Parathyroid adenoma (tissue), 2 donors: ENCODE measurements around the gene LTB4R2.
A peak's percentile ranks its signal among the peaks of the same experiment; 100 is the strongest.

Experiments used
- H2AFZ ChIP-seq: fragments of 300-600 bp; sonication (generic); one replicate; pipeline ENCODE4 v1.7.0; 2017; ENCODE audit warnings: antibody characterized with exemption, mild to moderate bottlenecking
- H3K27ac ChIP-seq: fragments of 300-600 bp; sonication (generic); one replicate; pipeline ENCODE4 v1.7.0; 2017
- H3K27me3 ChIP-seq: fragments of 300-600 bp; sonication (generic); one replicate; pipeline ENCODE4 v1.7.0; 2017; ENCODE audit warnings: low read length; ENCODE audit not compliant: control insufficient read depth, insufficient read depth
- H3K36me3 ChIP-seq: fragments of 300-600 bp; sonication (generic); one replicate; pipeline ENCODE4 v1.7.0; 2017; ENCODE audit warnings: low read length; ENCODE audit not compliant: control insufficient read depth, insufficient read depth
- H3K4me1 ChIP-seq: fragments of 300-600 bp; sonication (generic); one replicate; pipeline ENCODE4 v1.7.0; 2017; ENCODE audit warnings: control low read depth
- H3K4me2 ChIP-seq: fragments of 300-600 bp; sonication (generic); one replicate; pipeline ENCODE4 v1.7.0; 2017; ENCODE audit warnings: low read length
- H3K4me3 ChIP-seq: fragments of 300-600 bp; sonication (generic); one replicate; pipeline ENCODE4 v1.7.0; 2017; ENCODE audit warnings: low read depth, low read length
- H3K79me2 ChIP-seq: fragments of 300-600 bp; sonication (generic); one replicate; pipeline ENCODE4 v1.7.0; 2017; ENCODE audit warnings: control low read depth
- H3K9ac ChIP-seq: fragments of 300-600 bp; sonication (generic); one replicate; pipeline ENCODE4 v1.7.0; 2017; ENCODE audit warnings: mild to moderate bottlenecking
- H3K9me3 ChIP-seq: fragments of 300-600 bp; sonication (generic); one replicate; pipeline ENCODE4 v1.7.0; 2017; ENCODE audit warnings: low read length; ENCODE audit not compliant: control insufficient read depth
- CTCF ChIP-seq: fragments of 300-600 bp; sonication (generic); IDR thresholded peaks from one replicate; pipeline ENCODE4 v1.7.0; 2017; ENCODE audit warnings: antibody characterized with exemption, mild to moderate bottlenecking
- donor health status: primary hyperparathyroidism.

The LTB4R2 gene

GRCh38 chr14:24337144-24337823 lies 27.3 kb downstream of the LTB4R2 start:
- no peaks in the 10 kb centered on the region for H3K27me3 ChIP-seq
- H3K27ac ChIP-seq, result no peak overlapping the region
- no peak overlapping the region for H3K4me2 ChIP-seq
- peaks cover 8% of the 10 kb centered on the region for H3K4me1 ChIP-seq
- H3K9ac ChIP-seq, result no peak overlapping the region
- H3K4me3 ChIP-seq, result no peak overlapping the region
- no peaks in the 10 kb centered on the region for H3K9me3 ChIP-seq
- H3K36me3 ChIP-seq, result no peaks in the 10 kb centered on the region
- H3K79me2 ChIP-seq, result no peaks in the 10 kb centered on the region
- no peak overlapping the region for H2AFZ ChIP-seq
- TF ChIP-seq CTCF, result no peak

- Histone ChIP-seq H3K36me3 (no peaks in the 10 kb centered on the region), H3K27ac (no peak overlapping the region), H3K4me2 (no peak overlapping the region), H3K79me2 (no peaks in the 10 kb centered on the region), H3K9me3 (no peaks in the 10 kb centered on the region), H3K27me3 (no peaks in the 10 kb centered on the region), H3K9ac (no peak overlapping the region), H3K4me1 (peaks cover 3% of the 10 kb centered on the region), H2AFZ (no peak overlapping the region), H3K4me3 (no peak overlapping the region)
- TF ChIP-seq CTCF, result no peak
These were observed 27.9 kb downstream of the LTB4R2 start for GRCh38 chr14:24337824-24338175.

- H3K27me3 ChIP-seq, result no peaks in the 10 kb centered on the region
- no peak overlapping the region for H2AFZ ChIP-seq
- H3K79me2 ChIP-seq, result no peaks in the 10 kb centered on the region
- H3K4me1 ChIP-seq, result peaks cover 3% of the 10 kb centered on the region
- TF ChIP-seq CTCF, result no peak
- no peaks in the 10 kb centered on the region for H3K36me3 ChIP-seq
- no peak overlapping the region for H3K4me3 ChIP-seq
- H3K4me2 ChIP-seq, result peak overlapping the region; percentile 42
- no peak overlapping the region for H3K9ac ChIP-seq
- H3K9me3 ChIP-seq, result no peaks in the 10 kb centered on the region
- no peak overlapping the region for H3K27ac ChIP-seq
These were observed 28.9 kb downstream of the LTB4R2 start for GRCh38 chr14:24338843-24339242.

- Histone ChIP-seq H3K9me3 (no peaks in the 10 kb centered on the region), H2AFZ (peak within 1 kb of the TSS; percentile 70), H3K36me3 (no peaks in the 10 kb centered on the region), H3K4me1 (peaks cover 2% of the 10 kb centered on the region), H3K4me2 (peak within 1 kb of the TSS; percentile 42), H3K27me3 (no peaks in the 10 kb centered on the region), H3K9ac (no peak within 1 kb of the TSS), H3K79me2 (no peaks in the 10 kb centered on the region), H3K27ac (peak within 1 kb of the TSS; percentile 7), H3K4me3 (peak within 1 kb of the TSS; percentile 13)
- no peak for TF ChIP-seq CTCF
These were observed 29.6 kb downstream of the LTB4R2 start, which contains the start of gene RIPK3 for GRCh38 chr14:24339284-24340151. RIPK3 (minus strand) TSS chr14:24339991; CDS start chr14:24339826, 165 bp downstream.
